IPS-15b (cell line): ENCODE measurements around the gene VSX2.

Source experiments
- H3K27me3 ChIP-seq: one replicate; pipeline ENCODE4 v1.6.1; 2013; ENCODE audit warnings: low read length; ENCODE audit not compliant: control insufficient read depth, insufficient read depth
- H3K36me3 ChIP-seq: one replicate; pipeline ENCODE4 v1.6.1; 2013; ENCODE audit warnings: low read length; ENCODE audit not compliant: control insufficient read depth, insufficient read depth
- H3K4me1 ChIP-seq: one replicate; pipeline ENCODE4 v1.6.1; 2013; ENCODE audit warnings: mild to moderate bottlenecking, low read length; ENCODE audit not compliant: control insufficient read depth, insufficient read depth
- H3K4me3 ChIP-seq: one replicate; pipeline ENCODE4 v1.5.1; 2013; ENCODE audit warnings: low read depth, low read length
- H3K9ac ChIP-seq: one replicate; pipeline ENCODE4 v1.6.1; 2013; ENCODE audit warnings: low read depth, mild to moderate bottlenecking, low read length
- H3K9me3 ChIP-seq: one replicate; pipeline ENCODE4 v1.6.1; 2013; ENCODE audit warnings: mild to moderate bottlenecking, low read length; ENCODE audit not compliant: control insufficient read depth, insufficient read depth

The VSX2 gene

DNA sequence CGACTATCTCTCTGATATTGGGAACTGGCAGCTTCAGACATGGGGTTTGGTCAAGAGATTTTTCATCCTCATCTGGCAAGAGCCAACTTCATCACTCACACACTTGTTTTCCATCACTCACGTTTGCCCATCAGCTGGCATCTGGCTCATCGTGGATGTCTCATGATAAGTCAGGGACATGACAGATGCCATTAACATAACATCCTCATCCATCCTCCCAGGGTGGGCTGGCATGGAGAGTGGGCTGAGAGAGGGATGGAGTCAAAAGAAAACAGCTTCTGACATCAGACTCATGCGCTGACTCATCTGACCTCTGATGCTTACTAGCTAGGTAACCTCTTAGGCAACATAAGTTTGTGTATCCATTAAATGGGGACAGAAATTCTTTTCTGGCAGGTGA, 1.8 kb upstream of the VSX2 start:
- Histone ChIP-seq H3K4me3 (no peak overlapping the region), H3K9me3 (no peaks in the 10 kb centered on the region), H3K27me3 (peaks cover 63% of the 10 kb centered on the region), H3K4me1 (no peaks in the 10 kb centered on the region), H3K36me3 (no peaks in the 10 kb centered on the region), H3K9ac (no peak overlapping the region)

GRCh38 chr14:74239848-74240793, 872 bp downstream of the VSX2 start:
- Histone ChIP-seq H3K4me1 (peaks cover 6% of the 10 kb centered on the region), H3K36me3 (no peaks in the 10 kb centered on the region), H3K27me3 (peaks cover 79% of the 10 kb centered on the region), H3K9me3 (no peaks in the 10 kb centered on the region), H3K4me3 (peak overlapping the region; percentile 46), H3K9ac (no peak overlapping the region)

DNA sequence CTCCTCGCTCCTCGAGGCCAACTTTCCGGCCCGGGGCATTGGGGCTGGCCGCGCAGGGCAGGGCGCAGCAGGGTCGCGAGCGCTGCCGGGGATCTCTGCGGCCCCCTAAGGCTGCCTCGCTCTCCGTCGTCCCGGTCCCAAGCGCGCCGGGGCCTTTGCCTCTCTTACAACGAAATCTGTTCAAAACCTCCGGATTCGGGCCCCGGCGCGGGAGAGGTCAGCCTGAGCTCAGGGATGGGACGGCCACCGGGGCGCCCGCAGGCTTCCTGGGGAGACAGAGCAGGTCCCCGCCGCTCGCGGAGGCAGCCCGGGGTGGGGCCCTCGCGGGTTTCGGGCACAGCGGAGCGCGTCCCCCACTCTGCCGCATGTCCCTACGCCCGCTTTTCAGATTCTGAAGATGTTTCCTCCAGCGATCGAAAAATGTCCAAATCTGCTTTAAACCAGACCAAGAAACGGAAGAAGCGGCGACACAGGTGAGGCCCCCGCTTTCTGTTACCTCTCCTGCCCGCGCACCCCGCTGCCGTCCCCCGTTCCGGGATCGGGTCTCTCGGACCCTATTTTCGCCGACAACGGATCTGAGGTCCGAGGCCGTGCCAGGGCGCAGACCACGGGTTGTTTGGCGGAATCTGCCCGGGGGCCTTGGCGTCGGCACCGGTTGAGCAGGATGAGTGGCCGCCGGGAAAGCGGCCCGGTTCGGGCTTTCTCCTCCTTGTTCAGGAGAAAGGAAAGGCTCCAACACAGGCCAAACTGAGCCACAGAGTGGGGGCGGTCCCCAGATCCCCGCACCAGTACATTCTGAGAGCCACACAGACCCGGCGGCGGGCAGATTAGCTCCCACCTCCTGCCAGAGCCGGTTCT, 1.8 kb downstream of the VSX2 start:
- Histone ChIP-seq H3K4me1 (peaks cover 6% of the 10 kb centered on the region), H3K27me3 (peaks cover 84% of the 10 kb centered on the region), H3K9ac (peak overlapping the region; percentile 32), H3K36me3 (no peaks in the 10 kb centered on the region), H3K9me3 (no peaks in the 10 kb centered on the region), H3K4me3 (peak overlapping the region; percentile 46)

DNA sequence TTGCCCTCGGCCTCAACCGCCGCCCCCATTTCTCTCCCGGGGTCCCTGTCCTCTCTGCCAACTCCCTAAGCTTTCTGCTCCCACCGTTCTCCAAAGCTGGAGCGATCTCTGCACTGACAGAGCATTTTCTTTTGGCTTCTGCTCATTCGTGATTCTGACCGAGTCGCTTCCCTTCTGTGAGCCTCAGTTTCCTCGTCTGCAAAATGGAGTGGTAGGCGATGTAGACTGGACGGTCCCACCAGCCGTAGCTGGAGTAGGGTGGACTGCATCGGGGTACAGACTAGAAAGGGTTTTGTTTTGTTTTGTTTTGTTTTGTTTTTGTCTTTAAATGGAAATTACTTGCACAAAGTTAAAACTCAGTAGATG, 2.4 kb downstream of the VSX2 start:
- Histone ChIP-seq H3K4me1 (peaks cover 9% of the 10 kb centered on the region), H3K9ac (no peak overlapping the region), H3K9me3 (no peaks in the 10 kb centered on the region), H3K36me3 (no peaks in the 10 kb centered on the region), H3K27me3 (peaks cover 85% of the 10 kb centered on the region), H3K4me3 (peak overlapping the region; percentile 46)

DNA sequence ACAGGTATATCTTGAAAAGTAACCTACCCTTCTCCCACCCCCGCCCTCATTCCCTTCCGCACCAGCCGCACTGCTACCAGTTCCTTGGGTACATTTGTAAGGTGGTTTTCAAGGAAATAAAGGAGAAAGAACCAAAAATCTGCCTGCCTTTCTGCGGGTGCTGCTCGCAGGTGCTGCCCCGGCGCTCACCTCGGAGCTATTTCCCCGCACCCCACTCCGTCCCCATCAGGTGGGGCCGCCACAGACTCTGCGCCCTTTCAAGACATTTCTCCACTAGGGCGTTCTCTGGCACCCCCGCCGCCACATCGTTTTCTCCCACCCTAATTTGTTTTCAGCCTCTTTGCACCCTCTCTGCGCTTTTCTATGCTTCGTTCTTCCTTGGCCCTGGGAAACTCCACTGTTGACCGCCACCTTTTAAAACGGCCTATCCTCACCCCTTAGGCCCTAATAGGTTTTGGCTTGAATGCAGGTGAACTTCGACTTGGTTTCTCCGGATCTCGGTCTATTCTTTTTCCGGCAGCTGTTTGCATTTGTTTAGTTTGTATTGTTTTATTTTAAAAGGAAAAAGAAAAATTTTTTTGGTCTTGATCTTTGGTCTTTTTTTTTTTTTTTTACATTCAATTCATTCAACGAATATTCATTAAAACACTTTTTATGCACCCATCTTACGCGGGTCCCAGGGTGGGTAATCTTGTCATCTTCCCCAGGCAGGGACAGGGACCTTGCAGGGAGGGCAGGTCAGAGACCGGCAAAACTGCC, 3.0 kb downstream of the VSX2 start:
- no peaks in the 10 kb centered on the region for H3K36me3 ChIP-seq
- H3K9me3 ChIP-seq = no peaks in the 10 kb centered on the region
- H3K4me3 ChIP-seq = peak overlapping the region; percentile 46
- H3K4me1 ChIP-seq = peaks cover 12% of the 10 kb centered on the region
- no peak overlapping the region for H3K9ac ChIP-seq
- H3K27me3 ChIP-seq = peaks cover 86% of the 10 kb centered on the region

GRCh38 chr14:74242780-74243042, 3.5 kb downstream of the VSX2 start:
- no peak overlapping the region for H3K9ac ChIP-seq
- no peak overlapping the region for H3K4me3 ChIP-seq
- peaks cover 12% of the 10 kb centered on the region for H3K4me1 ChIP-seq
- H3K36me3 ChIP-seq = no peaks in the 10 kb centered on the region
- peaks cover 85% of the 10 kb centered on the region for H3K27me3 ChIP-seq
- H3K9me3 ChIP-seq = no peaks in the 10 kb centered on the region

DNA sequence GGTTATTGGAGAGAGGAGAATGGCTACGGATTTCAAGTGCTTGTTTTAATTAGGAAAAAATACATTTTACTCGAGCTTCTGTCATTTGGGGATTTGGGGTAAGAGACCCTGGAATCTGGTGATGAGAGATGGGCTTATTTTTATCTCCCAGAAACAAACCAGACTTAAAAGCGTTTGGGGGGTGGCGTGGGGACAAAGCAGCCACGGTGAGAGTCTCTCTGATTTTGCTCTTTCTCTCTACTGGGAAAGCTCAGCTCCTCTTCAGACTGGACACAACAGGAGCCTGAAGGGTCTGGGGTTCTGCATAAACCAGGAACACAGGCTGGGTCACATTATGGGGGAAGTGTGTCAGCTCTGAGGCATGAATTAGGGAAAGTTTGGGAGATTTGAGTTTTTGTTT, 3.8 kb downstream of the VSX2 start:
- Histone ChIP-seq H3K4me3 (no peak overlapping the region), H3K27me3 (peaks cover 82% of the 10 kb centered on the region), H3K9ac (no peak overlapping the region), H3K9me3 (no peaks in the 10 kb centered on the region), H3K36me3 (no peaks in the 10 kb centered on the region), H3K4me1 (peaks cover 12% of the 10 kb centered on the region)

DNA sequence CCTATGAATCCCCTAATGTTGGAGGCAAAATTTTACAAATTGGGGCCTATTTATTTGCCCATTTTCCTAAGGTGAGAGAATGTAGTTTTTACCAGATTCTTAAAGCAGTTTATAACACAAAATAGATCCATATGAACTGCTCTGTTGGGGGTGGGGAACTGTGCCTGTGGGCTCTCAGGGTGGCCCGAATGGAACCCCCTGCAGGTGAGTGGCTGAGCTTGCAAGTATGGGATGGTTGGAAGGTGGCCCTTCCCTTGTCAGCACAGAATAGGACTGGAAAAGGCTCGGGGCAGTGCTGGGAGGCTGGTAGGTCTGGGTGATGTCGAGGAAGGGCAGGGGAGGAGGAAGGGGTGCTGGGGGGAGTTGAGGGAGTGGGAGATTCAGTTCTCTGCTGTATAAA, 4.9 kb downstream of the VSX2 start:
- no peaks in the 10 kb centered on the region for H3K9me3 ChIP-seq
- H3K36me3 ChIP-seq = no peaks in the 10 kb centered on the region
- peaks cover 12% of the 10 kb centered on the region for H3K4me1 ChIP-seq
- H3K4me3 ChIP-seq = no peak overlapping the region
- peaks cover 71% of the 10 kb centered on the region for H3K27me3 ChIP-seq
- no peak overlapping the region for H3K9ac ChIP-seq

DNA sequence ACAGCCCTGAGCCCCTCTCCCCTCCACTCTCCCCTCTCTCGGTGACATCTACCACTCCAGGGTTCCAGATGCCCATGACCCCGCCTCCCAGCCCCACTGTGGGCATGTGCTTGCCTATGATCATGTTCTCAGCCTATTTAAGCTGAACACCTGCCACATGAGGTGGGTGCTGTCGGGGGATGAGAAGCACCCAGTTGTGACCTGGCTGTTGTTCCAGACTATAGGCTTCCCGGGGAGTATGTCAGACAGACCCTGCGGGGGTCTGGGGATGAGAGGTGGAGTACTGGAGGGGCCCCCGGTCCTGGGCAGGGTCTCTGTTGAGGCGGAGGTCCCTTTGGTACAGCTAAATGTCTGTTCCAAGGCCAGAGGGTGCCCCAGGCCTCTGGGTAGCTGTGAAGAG, 6.0 kb downstream of the VSX2 start:
- H3K4me1 ChIP-seq = peaks cover 12% of the 10 kb centered on the region
- H3K27me3 ChIP-seq = peaks cover 60% of the 10 kb centered on the region
- H3K4me3 ChIP-seq = no peak overlapping the region
- no peaks in the 10 kb centered on the region for H3K9me3 ChIP-seq
- H3K36me3 ChIP-seq = no peaks in the 10 kb centered on the region
- H3K9ac ChIP-seq = no peak overlapping the region

- H3K4me1 ChIP-seq = peaks cover 12% of the 10 kb centered on the region
- H3K4me3 ChIP-seq = no peak overlapping the region
- H3K9ac ChIP-seq = no peak overlapping the region
- no peaks in the 10 kb centered on the region for H3K36me3 ChIP-seq
- H3K27me3 ChIP-seq = peaks cover 47% of the 10 kb centered on the region
- no peaks in the 10 kb centered on the region for H3K9me3 ChIP-seq
Observed at GRCh38 chr14:74246542-74246941, 7.3 kb downstream of the VSX2 start.

- Histone ChIP-seq H3K4me1 (peaks cover 12% of the 10 kb centered on the region), H3K4me3 (no peak overlapping the region), H3K27me3 (peaks cover 38% of the 10 kb centered on the region), H3K9me3 (no peaks in the 10 kb centered on the region), H3K9ac (no peak overlapping the region), H3K36me3 (no peaks in the 10 kb centered on the region)
Observed at GRCh38 chr14:74248017-74248416, 8.8 kb downstream of the VSX2 start.
